T-helper 2 cell treated with Interferon-gamma antibody and Interleukin-4, amounts not matched to agents 5 μg/mL and 100 μg/mL, for 36 hours (primary cell): ENCODE measurements around the gene MID1.

ENCODE experiments used
- DNase-seq: peaks from one replicate; pipeline ENCODE4 v3.0.0; 2021; ENCODE audit warnings: low spot score
- H3K27ac Mint-ChIP-seq: one replicate; pipeline ENCODE4 v1.8.0; 2021; ENCODE audit warnings: mild to moderate bottlenecking, mixed read lengths
- H3K27me3 Mint-ChIP-seq: one replicate; pipeline ENCODE4 v1.8.0; 2021; ENCODE audit warnings: low read depth, mixed read lengths
- H3K36me3 Mint-ChIP-seq: one replicate; pipeline ENCODE4 v1.8.0; 2021; ENCODE audit warnings: low read depth, mixed read lengths
- H3K4me1 Mint-ChIP-seq: one replicate; pipeline ENCODE4 v1.8.0; 2021; ENCODE audit warnings: low read depth, mixed read lengths
- H3K4me3 Mint-ChIP-seq: one replicate; pipeline ENCODE4 v1.8.0; 2022; ENCODE audit warnings: mild to moderate bottlenecking, moderate library complexity, mixed read lengths
- H3K9me3 Mint-ChIP-seq: one replicate; pipeline ENCODE4 v1.8.0; 2021; ENCODE audit warnings: mixed read lengths

MID1 gene

GRCh38 chrX:10519278-10519677, 101.1 kb downstream of the MID1 start:
- Mint-ChIP-seq H3K4me1 (no peaks in the 10 kb centered on the region), H3K9me3 (no peaks in the 10 kb centered on the region), H3K27me3 (no peaks in the 10 kb centered on the region), H3K27ac (no peak overlapping the region), H3K4me3 (no peak overlapping the region), H3K36me3 (no peaks in the 10 kb centered on the region)
- DNase-seq, result no peak

- no peaks in the 10 kb centered on the region for H3K4me1 Mint-ChIP-seq
These were observed 102.3 kb downstream of the MID1 start for GRCh38 chrX:10518073-10518472.

GRCh38 chrX:10516781-10517322, 103.5 kb downstream of the MID1 start:
- no peak for DNase-seq
- no peaks in the 10 kb centered on the region for H3K9me3 Mint-ChIP-seq
- no peaks in the 10 kb centered on the region for H3K36me3 Mint-ChIP-seq
- H3K4me1 Mint-ChIP-seq, result no peaks in the 10 kb centered on the region
- no peaks in the 10 kb centered on the region for H3K27me3 Mint-ChIP-seq
- no peak overlapping the region for H3K4me3 Mint-ChIP-seq
- H3K27ac Mint-ChIP-seq, result no peak overlapping the region

More at GRCh38 chrX:10518073-10518472, 102.3 kb downstream of the MID1 start:
- Mint-ChIP-seq H3K4me3 (no peak overlapping the region), H3K36me3 (no peaks in the 10 kb centered on the region), H3K27ac (no peak overlapping the region), H3K27me3 (no peaks in the 10 kb centered on the region), H3K9me3 (no peaks in the 10 kb centered on the region)
- DNase-seq, result no peak

- DNase-seq, result no peak
- H3K4me1 Mint-ChIP-seq, result no peaks in the 10 kb centered on the region
- H3K27me3 Mint-ChIP-seq, result no peaks in the 10 kb centered on the region
- no peaks in the 10 kb centered on the region for H3K9me3 Mint-ChIP-seq
- no peak overlapping the region for H3K4me3 Mint-ChIP-seq
- H3K27ac Mint-ChIP-seq, result no peak overlapping the region
- H3K36me3 Mint-ChIP-seq, result no peaks in the 10 kb centered on the region
These were observed 105.5 kb downstream of the MID1 start for GRCh38 chrX:10514891-10515290.

- no peak for DNase-seq
- no peak overlapping the region for H3K27ac Mint-ChIP-seq
These were observed 106.4 kb downstream of the MID1 start for GRCh38 chrX:10513974-10514373.

GRCh38 chrX:10512741-10513140, 107.6 kb downstream of the MID1 start:
- no peaks in the 10 kb centered on the region for H3K36me3 Mint-ChIP-seq
- no peak overlapping the region for H3K4me3 Mint-ChIP-seq
- no peaks in the 10 kb centered on the region for H3K27me3 Mint-ChIP-seq
- H3K4me1 Mint-ChIP-seq, result no peaks in the 10 kb centered on the region
- DNase-seq, result no peak
- H3K27ac Mint-ChIP-seq, result no peak overlapping the region
- no peaks in the 10 kb centered on the region for H3K9me3 Mint-ChIP-seq

More at GRCh38 chrX:10513974-10514373, 106.4 kb downstream of the MID1 start:
- no peaks in the 10 kb centered on the region for H3K27me3 Mint-ChIP-seq
- H3K4me1 Mint-ChIP-seq, result no peaks in the 10 kb centered on the region
- H3K4me3 Mint-ChIP-seq, result no peak overlapping the region
- H3K36me3 Mint-ChIP-seq, result no peaks in the 10 kb centered on the region
- H3K9me3 Mint-ChIP-seq, result no peaks in the 10 kb centered on the region

- no peak for DNase-seq
- H3K9me3 Mint-ChIP-seq, result no peaks in the 10 kb centered on the region
- H3K4me3 Mint-ChIP-seq, result no peak overlapping the region
- H3K4me1 Mint-ChIP-seq, result no peaks in the 10 kb centered on the region
- no peaks in the 10 kb centered on the region for H3K27me3 Mint-ChIP-seq
- H3K27ac Mint-ChIP-seq, result no peak overlapping the region
- H3K36me3 Mint-ChIP-seq, result no peaks in the 10 kb centered on the region
These were observed 108.1 kb downstream of the MID1 start for GRCh38 chrX:10512258-10512657.

- Mint-ChIP-seq H3K27me3 (no peaks in the 10 kb centered on the region), H3K27ac (no peak overlapping the region), H3K4me3 (no peak overlapping the region), H3K36me3 (no peaks in the 10 kb centered on the region), H3K4me1 (no peaks in the 10 kb centered on the region), H3K9me3 (no peaks in the 10 kb centered on the region)
- no peak for DNase-seq
These were observed 111.0 kb downstream of the MID1 start for GRCh38 chrX:10509397-10509796.

- no peak overlapping the region for H3K27ac Mint-ChIP-seq
- no peaks in the 10 kb centered on the region for H3K4me1 Mint-ChIP-seq
- no peak overlapping the region for H3K4me3 Mint-ChIP-seq
- no peaks in the 10 kb centered on the region for H3K9me3 Mint-ChIP-seq
- DNase-seq, result no peak
- no peaks in the 10 kb centered on the region for H3K36me3 Mint-ChIP-seq
- H3K27me3 Mint-ChIP-seq, result no peaks in the 10 kb centered on the region
These were observed 111.5 kb downstream of the MID1 start for GRCh38 chrX:10508891-10509290.

- H3K27ac Mint-ChIP-seq, result no peak overlapping the region
- H3K4me3 Mint-ChIP-seq, result no peak overlapping the region
- no peaks in the 10 kb centered on the region for H3K27me3 Mint-ChIP-seq
- H3K4me1 Mint-ChIP-seq, result no peaks in the 10 kb centered on the region
- H3K36me3 Mint-ChIP-seq, result no peaks in the 10 kb centered on the region
- H3K9me3 Mint-ChIP-seq, result no peaks in the 10 kb centered on the region
- DNase-seq, result no peak
These were observed 112.5 kb downstream of the MID1 start for GRCh38 chrX:10507876-10508275.

GRCh38 chrX:10507181-10507580, 113.2 kb downstream of the MID1 start:
- Mint-ChIP-seq H3K4me3 (no peak overlapping the region), H3K27ac (no peak overlapping the region), H3K9me3 (no peaks in the 10 kb centered on the region), H3K4me1 (no peaks in the 10 kb centered on the region), H3K36me3 (no peaks in the 10 kb centered on the region), H3K27me3 (no peaks in the 10 kb centered on the region)
- no peak for DNase-seq

GRCh38 chrX:10506781-10507180, 113.6 kb downstream of the MID1 start:
- Mint-ChIP-seq H3K27ac (no peak overlapping the region), H3K36me3 (no peaks in the 10 kb centered on the region), H3K9me3 (no peaks in the 10 kb centered on the region), H3K4me3 (no peak overlapping the region), H3K27me3 (no peaks in the 10 kb centered on the region), H3K4me1 (no peaks in the 10 kb centered on the region)
- DNase-seq, result no peak

- no peaks in the 10 kb centered on the region for H3K4me1 Mint-ChIP-seq
- no peak overlapping the region for H3K27ac Mint-ChIP-seq
- H3K9me3 Mint-ChIP-seq, result no peaks in the 10 kb centered on the region
- H3K27me3 Mint-ChIP-seq, result no peaks in the 10 kb centered on the region
- DNase-seq, result no peak
- H3K36me3 Mint-ChIP-seq, result no peaks in the 10 kb centered on the region
- H3K4me3 Mint-ChIP-seq, result no peak overlapping the region
These were observed 114.7 kb downstream of the MID1 start for GRCh38 chrX:10505726-10506125.

- H3K9me3 Mint-ChIP-seq, result no peaks in the 10 kb centered on the region
- H3K27ac Mint-ChIP-seq, result no peak overlapping the region
- no peak overlapping the region for H3K4me3 Mint-ChIP-seq
- H3K27me3 Mint-ChIP-seq, result no peaks in the 10 kb centered on the region
- DNase-seq, result no peak
- H3K4me1 Mint-ChIP-seq, result no peaks in the 10 kb centered on the region
- no peaks in the 10 kb centered on the region for H3K36me3 Mint-ChIP-seq
These were observed 117.4 kb downstream of the MID1 start for GRCh38 chrX:10502961-10503360.

- Mint-ChIP-seq H3K4me1 (no peaks in the 10 kb centered on the region), H3K4me3 (no peak overlapping the region), H3K27ac (no peak overlapping the region), H3K36me3 (no peaks in the 10 kb centered on the region), H3K27me3 (no peaks in the 10 kb centered on the region), H3K9me3 (no peaks in the 10 kb centered on the region)
- no peak for DNase-seq
These were observed 118.8 kb downstream of the MID1 start for GRCh38 chrX:10501611-10502010.
